ENCODE results near the gene EIF1B. TPM values are rescaled to one million over a fixed set of nuclear protein-coding genes. Genes with fewer than 3 reads are reported as not detected.
"Not testable (repeated sequence)": the region's sequence is repeated elsewhere in the genome, so short reads cannot be mapped to it uniquely, and the experiment has no call there.

The EIF1B gene
- total RNA-seq, 1 experiment from 2014 or later, result 10.0 TPM

DNA sequence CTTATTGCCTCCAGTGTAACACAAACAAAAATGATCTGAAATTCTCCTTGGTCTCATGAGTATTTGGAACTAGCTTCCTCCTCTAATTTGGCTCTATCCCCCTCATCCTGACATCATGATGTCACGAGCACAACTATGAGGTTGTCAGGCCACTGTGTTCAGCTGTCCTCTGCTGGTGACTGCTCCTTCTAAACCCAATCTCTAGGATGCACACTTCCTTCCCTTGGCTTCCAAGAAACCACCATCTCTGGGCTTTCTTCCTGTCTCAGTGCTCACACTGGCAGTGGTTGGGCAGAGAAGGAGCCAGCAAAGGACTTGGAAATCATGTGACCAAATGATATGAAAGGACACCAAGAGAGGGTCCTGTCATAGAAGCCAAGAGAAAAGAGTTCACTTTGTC lies 30.7 kb upstream of the EIF1B start:
- intact Hi-C loops (cut with micrococcal nuclease), result no loop called here
- Histone ChIP-seq H3K9me3 (ENCODE audit: low read length) (no peaks in the 10 kb centered on the region), H2AFZ (ENCODE audit: low read length) (no peak overlapping the region), H4K20me1 (ENCODE audit: low read length) (no peaks in the 10 kb centered on the region), H3K9ac (ENCODE audit: low read length) (no peak overlapping the region), H3K36me3 (ENCODE audit: low read depth, low read length) (no peaks in the 10 kb centered on the region), H3K4me2 (ENCODE audit: low read length) (no peak overlapping the region), H3K27me3 (ENCODE audit: low read length) (peaks cover 8% of the 10 kb centered on the region), H3K4me1 (ENCODE audit: insufficient read depth, low read length) (no peaks in the 10 kb centered on the region), H3K79me2 (ENCODE audit: low read length) (no peaks in the 10 kb centered on the region), H3K4me3 (ENCODE audit: low read length) (no peak overlapping the region), H3K9me2 (replicated peaks; ENCODE audit: low read length) (no peaks in the 10 kb centered on the region), H3F3A (ENCODE audit: low read length, unreplicated experiment) (no peaks in the 10 kb centered on the region), H3K27ac (ENCODE audit: low read length) (no peak overlapping the region)
- no TSS peak for BruUV-seq (replicated peaks)
- DNase-seq, result no peak
- no peak for TF ChIP-seq EZH2 (IDR thresholded peaks at IDR 0.05; ENCODE audit: low read length, unreplicated experiment)
- TF ChIP-seq, protein P1, sequence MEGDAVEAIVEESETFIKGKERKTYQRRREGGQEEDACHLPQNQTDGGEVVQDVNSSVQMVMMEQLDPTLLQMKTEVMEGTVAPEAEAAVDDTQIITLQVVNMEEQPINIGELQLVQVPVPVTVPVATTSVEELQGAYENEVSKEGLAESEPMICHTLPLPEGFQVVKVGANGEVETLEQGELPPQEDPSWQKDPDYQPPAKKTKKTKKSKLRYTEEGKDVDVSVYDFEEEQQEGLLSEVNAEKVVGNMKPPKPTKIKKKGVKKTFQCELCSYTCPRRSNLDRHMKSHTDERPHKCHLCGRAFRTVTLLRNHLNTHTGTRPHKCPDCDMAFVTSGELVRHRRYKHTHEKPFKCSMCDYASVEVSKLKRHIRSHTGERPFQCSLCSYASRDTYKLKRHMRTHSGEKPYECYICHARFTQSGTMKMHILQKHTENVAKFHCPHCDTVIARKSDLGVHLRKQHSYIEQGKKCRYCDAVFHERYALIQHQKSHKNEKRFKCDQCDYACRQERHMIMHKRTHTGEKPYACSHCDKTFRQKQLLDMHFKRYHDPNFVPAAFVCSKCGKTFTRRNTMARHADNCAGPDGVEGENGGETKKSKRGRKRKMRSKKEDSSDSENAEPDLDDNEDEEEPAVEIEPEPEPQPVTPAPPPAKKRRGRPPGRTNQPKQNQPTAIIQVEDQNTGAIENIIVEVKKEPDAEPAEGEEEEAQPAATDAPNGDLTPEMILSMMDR (conservative IDR thresholded peaks at IDR 0.05; ENCODE audit: low read depth, low read length), result no peak
- no peak for TF ChIP-seq EZH2phosphoT487 (IDR thresholded peaks at IDR 0.05; ENCODE audit: borderline replicate concordance, low read length)
- ChIA-PET POLR2A (ENCODE audit: unreplicated experiment) (no interaction called here), CTCF (interaction anchor here (0.8 kb wide), 1 partner anchor 16 kb away, joined by 3 read pairs; no protein-coding TSS in a partner anchor)
- ATAC-seq, result no peak

DNA sequence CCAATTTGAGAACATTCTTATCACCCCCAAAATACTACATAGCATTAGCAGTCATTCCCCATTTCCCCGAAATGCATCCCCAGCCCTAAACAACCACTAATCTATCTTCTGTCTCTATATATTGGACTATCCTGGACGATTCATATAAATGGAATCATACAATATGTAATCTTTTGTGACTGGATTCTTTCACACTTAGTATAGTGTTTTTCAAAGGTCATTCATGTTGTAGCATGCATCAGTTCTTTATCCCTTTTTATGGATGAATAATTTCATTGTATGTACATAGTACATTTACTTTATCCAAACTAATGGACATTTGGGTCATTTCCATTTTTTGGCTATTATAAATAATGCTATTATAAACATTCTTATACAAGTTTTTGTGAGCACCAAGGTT lies 27.5 kb upstream of the EIF1B start:
- Histone ChIP-seq H3K4me2 (ENCODE audit: low read length) (no peak overlapping the region), H2AFZ (ENCODE audit: low read length) (no peak overlapping the region), H3K4me1 (ENCODE audit: insufficient read depth, low read length) (no peaks in the 10 kb centered on the region), H3K36me3 (ENCODE audit: low read depth, low read length) (no peaks in the 10 kb centered on the region), H3K9me2 (replicated peaks; ENCODE audit: low read length) (no peaks in the 10 kb centered on the region), H4K20me1 (ENCODE audit: low read length) (no peaks in the 10 kb centered on the region), H3K9me3 (ENCODE audit: low read length) (no peaks in the 10 kb centered on the region; the same call in 1 of the 2 replicates), H3K79me2 (ENCODE audit: low read length) (no peaks in the 10 kb centered on the region), H3F3A (ENCODE audit: low read length, unreplicated experiment) (no peaks in the 10 kb centered on the region), H3K27me3 (ENCODE audit: low read length) (peaks cover 12% of the 10 kb centered on the region), H3K27ac (ENCODE audit: low read length) (no peak overlapping the region), H3K4me3 (ENCODE audit: low read length) (no peak overlapping the region), H3K9ac (ENCODE audit: low read length) (no peak overlapping the region)
- ATAC-seq (no peak), DNase-seq (no peak)
- POLR2A ChIA-PET (ENCODE audit: unreplicated experiment), result no interaction called here
- intact Hi-C loops (cut with micrococcal nuclease), result no loop called here
- CTCF ChIA-PET, result no interaction called here
- TF ChIP-seq, protein P1 (conservative IDR thresholded peaks at IDR 0.05; ENCODE audit: low read depth, low read length), result no peak
- TF ChIP-seq EZH2phosphoT487 (IDR thresholded peaks at IDR 0.05; ENCODE audit: borderline replicate concordance, low read length) (no peak), EZH2 (IDR thresholded peaks at IDR 0.05; ENCODE audit: low read length, unreplicated experiment) (no peak)
- no TSS peak for BruUV-seq (replicated peaks)

DNA sequence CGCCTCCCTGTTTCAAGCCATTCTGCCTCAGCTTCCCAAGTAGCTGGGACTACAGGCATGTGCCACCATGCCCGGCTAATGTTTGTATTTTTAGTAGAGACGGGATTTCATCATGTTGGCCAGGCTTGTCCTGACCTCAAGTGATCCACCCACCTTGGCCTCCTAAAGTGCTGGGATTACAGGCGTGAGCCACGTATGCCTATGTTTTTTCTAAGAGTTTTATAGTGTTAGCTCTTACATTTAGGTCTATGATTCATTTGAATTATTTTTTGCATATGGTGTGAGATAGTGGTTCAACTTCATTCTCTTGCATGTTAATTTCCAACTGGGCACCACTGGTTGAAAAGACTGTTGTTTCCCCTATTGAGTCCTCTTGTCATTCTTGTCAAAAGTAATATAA lies 26.4 kb upstream of the EIF1B start:
- H2AFZ ChIP-seq (ENCODE audit: low read length); H3K79me2 ChIP-seq (ENCODE audit: low read length); CTCF ChIA-PET; H4K20me1 ChIP-seq (ENCODE audit: low read length); H3K4me2 ChIP-seq (ENCODE audit: low read length); POLR2A ChIA-PET (ENCODE audit: unreplicated experiment); H3K9ac ChIP-seq (ENCODE audit: low read length); H3K4me1 ChIP-seq (ENCODE audit: insufficient read depth, low read length); H3K27ac ChIP-seq (ENCODE audit: low read length); H3K4me3 ChIP-seq (ENCODE audit: low read length); DNase-seq; H3F3A ChIP-seq (ENCODE audit: low read length, unreplicated experiment); H3K36me3 ChIP-seq (ENCODE audit: low read depth, low read length); H3K9me3 ChIP-seq (ENCODE audit: low read length); intact Hi-C loops (cut with micrococcal nuclease); ATAC-seq; H3K9me2 ChIP-seq (replicated peaks; ENCODE audit: low read length); BruUV-seq (replicated peaks): not testable (repeated sequence)
- peaks cover 12% of the 10 kb centered on the region for H3K27me3 ChIP-seq (ENCODE audit: low read length)

Measured in PC-3 (cell line).